Peyer's patch (tissue), 4 donors: ENCODE measurements around the gene HSPA2.

Source experiments
- CTCF ChIP-seq, 6 experiments: fragments of 450-650 bp in 4 of 6; fragments of 200-600 bp in 2 of 6; sonication (generic) in 1 of 6; IDR thresholded peaks; one replicate each; pipeline ENCODE4 v1.5.1; 2017 to 2019; ENCODE audit warnings: antibody characterized with exemption in 6 of 6, mild to moderate bottlenecking in 3 of 6, moderate library complexity in 1 of 6
- POLR2A ChIP-seq, 2 donors: fragments of 450-650 bp; IDR thresholded peaks; one replicate each; pipeline ENCODE4 v1.5.1; 2017; ENCODE audit warnings: antibody characterized with exemption in 2 of 2, mild to moderate bottlenecking in 2 of 2, moderate library complexity in 2 of 2

- no peak for TF ChIP-seq POLR2A (IDR thresholded peaks at IDR 0.05)
- no peak for TF ChIP-seq CTCF (IDR thresholded peaks at IDR 0.05)
Observed at GRCh38 chr14:64541972-64542835, 1.7 kb downstream of the HSPA2 start.
